ENCODE data around the gene GNAI1. TPM values are rescaled to one million over a fixed set of nuclear protein-coding genes. Genes with fewer than 3 reads are reported as not detected.

Gene GNAI1
- total RNA-seq, 1 donor from 2014 or later, result 17.7 TPM

- H3K36me3 ChIP-seq (ENCODE audit: control insufficient read depth, insufficient read depth, low read length), result no peaks in the 10 kb centered on the region
- no peak for TF ChIP-seq CTCF (IDR thresholded peaks at IDR 0.05; ENCODE audit: insufficient read depth, low read length, poor library complexity, severe bottlenecking)
- DNase-seq (ENCODE audit: low read depth), result no peak
These were observed 128.7 kb downstream of the GNAI1 start for GRCh38 chr7:80263333-80263732.

GRCh38 chr7:80263821-80264220 lies 129.2 kb downstream of the GNAI1 start:
- H3K4me3 ChIP-seq (ENCODE audit: low read depth, low read length), result no peak overlapping the region
- H3K27me3 ChIP-seq (ENCODE audit: control insufficient read depth, insufficient read depth, low read length), result no peaks in the 10 kb centered on the region
- no peak for DNase-seq (ENCODE audit: low read depth)
- no peak for TF ChIP-seq CTCF (IDR thresholded peaks at IDR 0.05; ENCODE audit: insufficient read depth, low read length, poor library complexity, severe bottlenecking)
- H3K36me3 ChIP-seq (ENCODE audit: control insufficient read depth, insufficient read depth, low read length), result no peaks in the 10 kb centered on the region

More at GRCh38 chr7:80263333-80263732, 128.7 kb downstream of the GNAI1 start:
- no peak overlapping the region for H3K4me3 ChIP-seq (ENCODE audit: low read depth, low read length)
- H3K27me3 ChIP-seq (ENCODE audit: control insufficient read depth, insufficient read depth, low read length), result no peaks in the 10 kb centered on the region

- DNase-seq (ENCODE audit: low read depth), result no peak
- Histone ChIP-seq H3K36me3 (ENCODE audit: control insufficient read depth, insufficient read depth, low read length) (no peaks in the 10 kb centered on the region), H3K27me3 (ENCODE audit: control insufficient read depth, insufficient read depth, low read length) (no peaks in the 10 kb centered on the region), H3K4me3 (ENCODE audit: low read depth, low read length) (no peak overlapping the region)
- no peak for TF ChIP-seq CTCF (IDR thresholded peaks at IDR 0.05; ENCODE audit: insufficient read depth, low read length, poor library complexity, severe bottlenecking)
These were observed 130.3 kb downstream of the GNAI1 start for GRCh38 chr7:80264769-80265495.

- no peak for DNase-seq (ENCODE audit: low read depth)
- no peaks in the 10 kb centered on the region for H3K27me3 ChIP-seq (ENCODE audit: control insufficient read depth, insufficient read depth, low read length)
- H3K36me3 ChIP-seq (ENCODE audit: control insufficient read depth, insufficient read depth, low read length), result no peaks in the 10 kb centered on the region
- no peak for TF ChIP-seq CTCF (IDR thresholded peaks at IDR 0.05; ENCODE audit: insufficient read depth, low read length, poor library complexity, severe bottlenecking)
- no peak overlapping the region for H3K4me3 ChIP-seq (ENCODE audit: low read depth, low read length)
These were observed 138.1 kb downstream of the GNAI1 start for GRCh38 chr7:80272560-80273239.

GRCh38 chr7:80273327-80273726 lies 138.7 kb downstream of the GNAI1 start:
- TF ChIP-seq CTCF (IDR thresholded peaks at IDR 0.05; ENCODE audit: insufficient read depth, low read length, poor library complexity, severe bottlenecking), result no peak
- DNase-seq (ENCODE audit: low read depth), result no peak

More at GRCh38 chr7:80273327-80273726, 138.7 kb downstream of the GNAI1 start:
- H3K36me3 ChIP-seq (ENCODE audit: control insufficient read depth, insufficient read depth, low read length), result no peaks in the 10 kb centered on the region
- H3K4me3 ChIP-seq (ENCODE audit: low read depth, low read length), result no peak overlapping the region
- H3K27me3 ChIP-seq (ENCODE audit: control insufficient read depth, insufficient read depth, low read length), result no peaks in the 10 kb centered on the region
